T-helper 1 cell treated with Interleukin-12 subunit alpha and Interleukin-12 subunit beta and Interleukin-4 antibody, amounts not matched to agents 30 μg/mL and 1 μg/mL, for 36 hours (primary cell): ENCODE measurements around the gene BTNL8.

Experiments used
- H3K27ac Mint-ChIP-seq: one replicate; pipeline ENCODE4 v1.8.0; 2021; ENCODE audit warnings: mild to moderate bottlenecking, mixed read lengths
- H3K27me3 Mint-ChIP-seq: one replicate; pipeline ENCODE4 v1.8.0; 2021; ENCODE audit warnings: low read depth, mixed read lengths
- H3K36me3 Mint-ChIP-seq: one replicate; pipeline ENCODE4 v1.8.0; 2021; ENCODE audit warnings: low read depth, mixed read lengths
- H3K4me1 Mint-ChIP-seq: one replicate; pipeline ENCODE4 v1.8.0; 2021; ENCODE audit warnings: low read depth, mixed read lengths
- H3K4me3 Mint-ChIP-seq: one replicate; pipeline ENCODE4 v1.8.0; 2021; ENCODE audit warnings: mild to moderate bottlenecking, moderate library complexity, mixed read lengths
- H3K9me3 Mint-ChIP-seq: one replicate; pipeline ENCODE4 v1.8.0; 2021; ENCODE audit warnings: mixed read lengths

BTNL8 gene

DNA sequence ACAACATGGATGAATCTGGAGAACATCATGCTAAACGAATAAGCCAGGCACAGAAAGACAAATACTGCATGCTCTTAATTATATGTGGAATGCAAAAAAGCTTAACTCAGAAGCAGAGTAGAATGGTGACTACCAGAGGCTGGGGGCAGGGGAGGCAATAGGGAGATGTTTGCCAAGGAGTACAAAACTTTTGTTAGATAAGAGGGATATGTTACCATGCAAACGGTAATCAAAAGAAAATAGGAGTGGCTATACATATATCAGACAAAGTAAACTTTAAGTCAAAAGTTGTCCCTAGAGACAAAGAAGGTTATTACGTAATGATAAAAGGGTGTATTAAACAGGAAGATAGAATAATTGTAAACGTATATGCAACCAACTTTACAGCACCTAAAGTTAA is 71.9 kb downstream of the BTNL8 start:
- Mint-ChIP-seq H3K9me3 (no peaks in the 10 kb centered on the region), H3K27ac (no peak overlapping the region), H3K4me1 (no peaks in the 10 kb centered on the region), H3K4me3 (no peak overlapping the region), H3K27me3 (no peaks in the 10 kb centered on the region), H3K36me3 (no peaks in the 10 kb centered on the region)

DNA sequence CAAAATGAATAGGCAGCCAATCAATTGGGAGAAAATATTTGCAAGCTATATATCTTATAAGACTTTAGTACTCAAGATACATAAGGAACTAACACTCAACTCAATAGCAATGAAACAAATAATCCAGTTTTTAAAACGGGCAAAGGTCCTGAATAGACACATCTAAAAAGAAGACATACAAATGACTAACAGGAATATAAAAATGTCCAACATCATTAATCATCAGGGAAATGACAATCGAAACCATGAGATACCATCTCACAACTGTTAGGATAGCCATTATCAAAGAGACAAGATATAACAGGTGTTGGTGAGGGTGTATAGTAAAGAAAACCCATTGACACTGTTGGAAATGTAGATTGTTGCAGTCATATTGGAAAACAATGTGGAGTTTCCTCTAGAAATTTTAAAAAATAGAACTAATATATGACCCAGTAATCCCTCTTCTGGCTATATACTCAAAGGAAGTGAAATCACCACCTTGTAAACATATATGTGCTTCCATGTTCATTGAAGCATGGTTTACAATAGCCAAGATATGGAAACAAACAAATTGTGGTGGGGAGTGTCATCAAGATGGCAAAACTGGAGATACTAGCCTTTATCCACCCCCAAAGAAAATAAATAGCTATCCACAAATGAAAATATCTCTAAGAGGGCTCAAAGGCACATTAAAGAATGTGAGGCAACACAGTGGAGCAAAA is 75.8 kb downstream of the BTNL8 start:
- H3K36me3 Mint-ChIP-seq = no peaks in the 10 kb centered on the region
- no peak overlapping the region for H3K27ac Mint-ChIP-seq
- peaks cover 1% of the 10 kb centered on the region for H3K4me1 Mint-ChIP-seq
- H3K4me3 Mint-ChIP-seq = no peak overlapping the region
- H3K27me3 Mint-ChIP-seq = no peaks in the 10 kb centered on the region
- no peaks in the 10 kb centered on the region for H3K9me3 Mint-ChIP-seq

DNA sequence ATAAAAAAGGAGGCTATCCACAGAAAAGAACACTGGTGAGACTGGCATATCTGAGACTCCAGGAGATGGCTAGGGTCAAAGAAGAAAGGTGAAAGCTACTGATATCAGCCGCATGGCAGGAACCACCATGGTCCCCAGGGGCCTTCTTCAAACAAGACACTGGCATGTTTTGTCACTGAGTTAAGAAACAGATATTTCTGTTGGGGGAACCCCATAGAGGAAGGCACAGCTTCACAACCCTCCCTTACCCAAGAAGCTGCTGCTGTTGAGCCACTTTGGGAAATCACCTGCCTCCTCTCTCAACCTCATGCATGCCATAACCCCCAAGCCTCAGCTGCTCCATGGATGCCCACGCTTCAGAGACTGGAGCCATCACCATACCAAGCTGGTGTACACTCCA is 76.4 kb downstream of the BTNL8 start:
- Mint-ChIP-seq H3K4me1 (peaks cover 1% of the 10 kb centered on the region), H3K36me3 (no peaks in the 10 kb centered on the region), H3K27me3 (no peaks in the 10 kb centered on the region), H3K27ac (no peak overlapping the region), H3K9me3 (no peaks in the 10 kb centered on the region), H3K4me3 (no peak overlapping the region)

DNA sequence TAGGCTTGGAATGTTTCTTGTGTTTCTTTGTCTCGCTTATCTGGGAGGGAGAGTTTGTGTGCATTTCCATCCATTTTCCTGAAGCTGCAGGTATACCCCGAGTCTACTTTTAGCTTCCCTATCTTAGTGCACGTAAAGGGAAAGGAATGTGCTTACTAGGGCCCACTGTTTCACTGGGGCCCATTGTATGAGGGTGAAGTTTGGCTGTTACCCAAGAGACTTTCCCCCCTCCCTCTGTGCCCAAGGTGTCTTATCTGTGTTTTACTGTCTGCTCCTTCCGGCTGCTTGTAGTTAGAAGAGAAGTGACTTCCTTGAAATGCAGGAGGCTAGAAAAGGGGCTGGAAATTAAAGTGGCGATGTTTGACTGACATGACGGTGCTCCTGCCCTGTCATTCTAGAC is 77.6 kb downstream of the BTNL8 start:
- no peak overlapping the region for H3K27ac Mint-ChIP-seq
- peaks cover 1% of the 10 kb centered on the region for H3K4me1 Mint-ChIP-seq
- H3K27me3 Mint-ChIP-seq = peaks cover 4% of the 10 kb centered on the region
- no peak overlapping the region for H3K4me3 Mint-ChIP-seq
- no peaks in the 10 kb centered on the region for H3K9me3 Mint-ChIP-seq
- H3K36me3 Mint-ChIP-seq = no peaks in the 10 kb centered on the region

DNA sequence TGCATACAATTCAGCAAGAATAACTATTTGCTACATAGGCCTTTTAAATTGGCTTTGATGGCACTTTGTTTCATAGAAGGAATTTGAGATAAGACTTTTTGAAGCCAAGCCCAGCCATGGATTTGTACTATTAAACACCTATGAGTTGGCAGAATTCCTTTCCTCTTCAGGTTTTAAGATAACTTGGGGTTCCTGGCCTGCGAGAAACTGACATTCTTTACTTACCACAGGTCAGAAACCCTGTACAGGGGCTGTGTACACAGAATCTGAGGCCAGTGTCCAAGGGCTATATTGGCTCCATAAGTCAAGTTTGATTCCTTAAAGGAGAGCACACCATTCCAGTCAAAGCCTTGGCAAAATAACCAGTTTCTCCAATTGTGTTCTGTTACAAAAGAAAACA is 78.9 kb downstream of the BTNL8 start:
- H3K27ac Mint-ChIP-seq = no peak overlapping the region
- H3K4me3 Mint-ChIP-seq = no peak overlapping the region
- peaks cover 1% of the 10 kb centered on the region for H3K4me1 Mint-ChIP-seq
- peaks cover 4% of the 10 kb centered on the region for H3K27me3 Mint-ChIP-seq
- no peaks in the 10 kb centered on the region for H3K9me3 Mint-ChIP-seq
- H3K36me3 Mint-ChIP-seq = no peaks in the 10 kb centered on the region

DNA sequence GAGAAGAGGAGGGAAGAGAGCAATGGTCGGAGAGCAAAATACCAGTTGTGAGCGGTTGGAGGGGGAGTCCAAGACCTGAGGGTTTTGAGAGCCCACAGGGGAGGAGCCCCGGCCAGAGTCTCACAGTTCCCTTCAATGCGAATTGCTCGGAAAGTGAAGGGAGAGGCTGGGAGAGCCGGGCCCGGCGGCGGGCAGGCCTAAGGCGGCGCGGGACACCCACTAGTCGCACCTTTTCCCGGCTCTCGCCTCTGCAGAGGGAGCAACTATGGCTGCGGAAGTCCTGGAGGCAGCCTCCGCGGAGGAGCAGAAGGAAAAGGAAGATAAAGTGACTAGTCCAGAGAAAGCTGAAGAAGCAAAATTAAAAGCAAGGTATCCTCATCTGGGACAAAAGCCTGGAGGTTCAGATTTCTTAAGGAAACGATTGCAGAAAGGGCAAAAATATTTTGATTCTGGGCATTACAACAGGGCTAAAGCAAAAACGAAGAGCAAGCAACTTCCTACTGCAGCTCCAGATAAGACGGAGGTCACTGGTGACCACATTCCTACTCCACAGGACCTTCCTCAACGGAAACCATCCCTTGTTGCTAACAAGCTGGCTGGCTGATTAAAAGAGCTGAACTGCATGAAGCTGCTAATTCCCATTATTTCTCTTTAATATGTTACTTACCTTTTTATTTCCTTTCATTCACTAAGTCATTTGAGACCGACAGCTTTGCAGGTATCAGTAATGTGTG is 83.2 kb downstream of the BTNL8 start:
- peaks cover 4% of the 10 kb centered on the region for H3K27me3 Mint-ChIP-seq
- H3K36me3 Mint-ChIP-seq = no peaks in the 10 kb centered on the region
- H3K9me3 Mint-ChIP-seq = no peaks in the 10 kb centered on the region
- no peak overlapping the region for H3K4me3 Mint-ChIP-seq
- no peak overlapping the region for H3K27ac Mint-ChIP-seq
- no peaks in the 10 kb centered on the region for H3K4me1 Mint-ChIP-seq

DNA sequence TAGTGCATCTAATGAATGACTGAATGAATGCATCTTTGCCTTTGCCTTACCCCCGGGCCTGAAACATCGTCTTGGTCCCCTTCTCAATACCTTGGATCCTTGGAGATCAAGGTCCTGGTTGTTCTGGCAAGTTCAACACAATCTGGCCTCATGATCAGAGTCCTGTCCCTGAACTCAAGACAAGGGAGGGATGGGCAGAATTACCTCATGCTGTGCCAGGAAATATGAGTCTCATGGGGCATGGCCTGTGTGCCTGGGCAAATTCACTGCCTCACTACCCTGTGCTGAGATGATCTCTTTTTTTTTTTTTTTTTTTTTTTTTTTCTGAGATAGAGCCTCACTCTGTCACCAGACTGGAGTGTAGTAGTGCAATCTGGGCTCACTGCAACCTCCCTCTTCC is 89.1 kb downstream of the BTNL8 start:
- H3K4me3 Mint-ChIP-seq = no peak overlapping the region
- H3K9me3 Mint-ChIP-seq = no peaks in the 10 kb centered on the region
- no peaks in the 10 kb centered on the region for H3K36me3 Mint-ChIP-seq
- no peaks in the 10 kb centered on the region for H3K4me1 Mint-ChIP-seq
- H3K27ac Mint-ChIP-seq = no peak overlapping the region
- H3K27me3 Mint-ChIP-seq = peaks cover 3% of the 10 kb centered on the region

DNA sequence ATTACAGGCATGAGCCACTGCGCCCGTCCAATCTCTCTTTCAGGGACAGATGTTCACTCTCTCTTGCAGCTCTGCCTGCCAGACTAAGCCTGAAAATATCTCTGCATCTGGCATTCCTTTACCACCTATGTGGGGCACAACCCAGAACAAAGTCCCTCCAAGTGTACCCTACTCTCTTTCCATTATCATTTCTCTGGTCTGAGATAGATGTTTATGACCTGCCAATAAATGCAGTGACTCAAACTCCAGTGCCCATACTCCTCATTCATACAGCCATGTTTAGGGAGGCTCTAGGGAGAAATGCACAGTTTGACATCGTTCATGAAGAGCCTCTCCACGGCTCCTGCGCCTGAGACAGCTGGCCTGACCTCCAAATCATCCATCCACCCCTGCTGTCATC is 89.6 kb downstream of the BTNL8 start, which contains the start of gene BTNL3:
Gene BTNL3, plus strand, starts transcription at position 255 of the 400 bp plus-strand sequence. CDS start 183 bp downstream, outside the sequence.
- no peaks in the 10 kb centered on the region for H3K9me3 Mint-ChIP-seq
- H3K4me1 Mint-ChIP-seq = no peaks in the 10 kb centered on the region
- no peak within 1 kb of the TSS for H3K4me3 Mint-ChIP-seq
- no peaks in the 10 kb centered on the region for H3K36me3 Mint-ChIP-seq
- H3K27ac Mint-ChIP-seq = no peak within 1 kb of the TSS
- H3K27me3 Mint-ChIP-seq = peaks cover 3% of the 10 kb centered on the region

DNA sequence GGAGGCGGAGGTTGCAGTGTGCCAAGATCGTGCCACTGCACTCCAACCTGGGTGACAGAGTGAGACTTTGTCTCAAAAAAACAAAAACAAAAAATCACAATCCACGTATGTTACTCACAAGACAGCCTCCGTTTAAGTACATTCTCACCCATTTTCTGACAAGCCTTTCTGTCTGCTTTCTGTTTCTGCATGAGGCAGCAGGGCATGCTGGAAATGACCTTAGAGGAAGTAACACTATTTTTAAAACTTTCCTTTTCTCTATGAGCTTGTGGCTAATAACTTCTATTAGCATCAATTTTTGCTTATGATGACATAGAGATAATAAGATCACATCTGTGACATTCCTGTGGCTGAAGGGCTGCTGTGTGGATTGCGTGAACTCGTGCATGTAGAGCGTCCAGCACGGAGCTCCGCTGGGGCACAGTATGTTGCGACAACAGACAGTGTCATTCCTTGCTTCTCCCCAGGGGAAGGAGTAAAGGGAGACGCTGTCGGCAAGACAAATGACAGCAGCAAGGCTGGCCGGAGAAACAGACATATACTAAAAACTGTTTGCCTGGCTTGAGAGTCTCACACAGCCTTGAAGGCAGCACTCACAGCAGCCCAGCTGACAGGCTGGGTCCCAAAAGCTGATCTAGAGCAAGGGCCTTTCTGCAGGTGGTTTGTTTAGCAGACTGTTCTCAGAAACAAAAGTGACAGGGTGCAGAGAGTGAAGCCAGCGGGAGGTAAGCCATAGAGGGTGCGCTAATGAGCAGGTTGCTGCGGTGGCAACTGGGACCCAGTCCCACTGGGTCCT is 91.3 kb downstream of the BTNL8 start:
- H3K9me3 Mint-ChIP-seq = no peaks in the 10 kb centered on the region
- H3K27ac Mint-ChIP-seq = no peak overlapping the region
- H3K4me3 Mint-ChIP-seq = no peak overlapping the region
- H3K4me1 Mint-ChIP-seq = no peaks in the 10 kb centered on the region
- H3K36me3 Mint-ChIP-seq = no peaks in the 10 kb centered on the region
- peaks cover 3% of the 10 kb centered on the region for H3K27me3 Mint-ChIP-seq

DNA sequence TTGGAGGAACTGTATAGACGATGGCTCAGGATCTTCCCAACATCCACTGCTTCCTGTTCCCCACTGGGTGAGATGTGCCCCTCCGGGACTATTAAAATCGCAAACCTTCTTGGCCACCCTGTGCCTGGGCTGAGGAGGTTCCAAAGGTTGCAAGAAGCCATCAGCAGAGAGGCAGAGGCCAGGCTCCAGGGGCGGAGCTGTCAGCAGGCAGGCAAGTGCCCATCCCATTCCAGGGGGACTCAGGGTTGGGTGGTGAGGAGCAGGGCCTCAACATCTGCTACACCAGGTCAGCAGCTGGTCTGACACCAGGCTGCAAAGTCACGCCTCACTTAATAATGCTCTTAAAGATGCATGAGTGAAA is 91.9 kb downstream of the BTNL8 start:
- Mint-ChIP-seq H3K4me1 (no peaks in the 10 kb centered on the region), H3K9me3 (no peaks in the 10 kb centered on the region), H3K27me3 (peaks cover 3% of the 10 kb centered on the region), H3K27ac (no peak overlapping the region), H3K4me3 (no peak overlapping the region), H3K36me3 (no peaks in the 10 kb centered on the region)
